HG03354 (cell line): ENCODE results near the gene ZNF407.

ENCODE experiments used
- ATAC-seq: cut with Tn5 transposase; IDR thresholded peaks from one replicate; pipeline ENCODE4 v1.9.1; 2021; ENCODE audit warnings: mild to moderate bottlenecking; ENCODE audit not compliant: unreplicated experiment, poor library complexity, severe bottlenecking

ZNF407 gene

GRCh38 chr18:74976331-74976909, 378.8 kb downstream of the ZNF407 start:
- no peak for ATAC-seq

- ATAC-seq, result no peak
Observed at GRCh38 chr18:74977041-74977440, 379.4 kb downstream of the ZNF407 start.

- ATAC-seq, result no peak
Observed at GRCh38 chr18:74980669-74981068, 383.0 kb downstream of the ZNF407 start.

GRCh38 chr18:74981476-74981875, 383.8 kb downstream of the ZNF407 start:
- ATAC-seq, result no peak

- no peak for ATAC-seq
Observed at GRCh38 chr18:74982946-74983635, 385.4 kb downstream of the ZNF407 start.

GRCh38 chr18:74989134-74989533, 391.5 kb downstream of the ZNF407 start:
- no peak for ATAC-seq

GRCh38 chr18:74990563-74991081, 393.0 kb downstream of the ZNF407 start:
- ATAC-seq, result no peak

- peak; percentile 82 for ATAC-seq
Observed at GRCh38 chr18:74994502-74995418, 397.1 kb downstream of the ZNF407 start.

- no peak for ATAC-seq
Observed at GRCh38 chr18:74995419-74995736, 397.7 kb downstream of the ZNF407 start.

- no peak for ATAC-seq
Observed at GRCh38 chr18:74996055-74996454, 398.4 kb downstream of the ZNF407 start.

GRCh38 chr18:74996996-74997395, 399.3 kb downstream of the ZNF407 start:
- ATAC-seq, result no peak

- ATAC-seq, result no peak
Observed at GRCh38 chr18:75000920-75001319, 403.2 kb downstream of the ZNF407 start.

GRCh38 chr18:75003039-75003438, 405.4 kb downstream of the ZNF407 start:
- ATAC-seq, result no peak

- no peak for ATAC-seq
Observed at GRCh38 chr18:75003764-75004690, 406.4 kb downstream of the ZNF407 start.

GRCh38 chr18:75005626-75006025, 408.0 kb downstream of the ZNF407 start:
- ATAC-seq, result no peak

GRCh38 chr18:75008186-75008585, 410.5 kb downstream of the ZNF407 start:
- ATAC-seq, result no peak

- ATAC-seq, result no peak
Observed at GRCh38 chr18:75009296-75009695, 411.6 kb downstream of the ZNF407 start.

- ATAC-seq, result no peak
Observed at GRCh38 chr18:75009878-75010277, 412.2 kb downstream of the ZNF407 start.

GRCh38 chr18:75010278-75010677, 412.6 kb downstream of the ZNF407 start:
- no peak for ATAC-seq

GRCh38 chr18:75010689-75011088, 413.0 kb downstream of the ZNF407 start:
- ATAC-seq, result no peak
